ENCODE measurements around the gene ATP1B2. TPM values are rescaled to one million over a fixed set of nuclear protein-coding genes. Genes with fewer than 3 reads are reported as not detected.
"Not testable (repeated sequence)": the region's sequence is repeated elsewhere in the genome, so short reads cannot be mapped to it uniquely, and the experiment has no call there.

Gene ATP1B2
- total RNA-seq, 1 experiment from 2014 or later, result not detected

- no peak for DNase-seq (ENCODE audit: low spot score)
Observed at GRCh38 chr17:7633093-7633492, 17.6 kb upstream of the ATP1B2 start.

GRCh38 chr17:7634384-7634783 lies 16.3 kb upstream of the ATP1B2 start:
- DNase-seq (ENCODE audit: low spot score), result peak; percentile 20

- no peak for DNase-seq (ENCODE audit: low spot score)
Observed at GRCh38 chr17:7636163-7636562, 14.6 kb upstream of the ATP1B2 start.

- DNase-seq (ENCODE audit: low spot score), result no peak
Observed at GRCh38 chr17:7640783-7641182, 9.9 kb upstream of the ATP1B2 start.

- DNase-seq (ENCODE audit: low spot score), result not testable (repeated sequence)
Observed at GRCh38 chr17:7641635-7642034, 9.1 kb upstream of the ATP1B2 start.

GRCh38 chr17:7644775-7645174 lies 6.0 kb upstream of the ATP1B2 start:
- no peak for DNase-seq (ENCODE audit: low spot score)

GRCh38 chr17:7646457-7646856 lies 4.3 kb upstream of the ATP1B2 start:
- DNase-seq (ENCODE audit: low spot score), result no peak

- DNase-seq (ENCODE audit: low spot score), result no peak
Observed at GRCh38 chr17:7647018-7647417, 3.7 kb upstream of the ATP1B2 start.

- DNase-seq (ENCODE audit: low spot score), result no peak
Observed at GRCh38 chr17:7651097-7651664, 455 bp downstream of the ATP1B2 start.

GRCh38 chr17:7651665-7652387 lies 1.1 kb downstream of the ATP1B2 start:
- no peak for DNase-seq (ENCODE audit: low spot score)

GRCh38 chr17:7652388-7653356 lies 1.9 kb downstream of the ATP1B2 start:
- DNase-seq (ENCODE audit: low spot score), result no peak

- no peak for DNase-seq (ENCODE audit: low spot score)
Observed at GRCh38 chr17:7654832-7655540, 4.3 kb downstream of the ATP1B2 start.

- DNase-seq (ENCODE audit: low spot score), result no peak
Observed at GRCh38 chr17:7655541-7655840, 4.8 kb downstream of the ATP1B2 start.

- no peak for DNase-seq (ENCODE audit: low spot score)
Observed at GRCh38 chr17:7656958-7657609, 6.4 kb downstream of the ATP1B2 start.

GRCh38 chr17:7667656-7668406 lies 17.1 kb downstream of the ATP1B2 start:
- DNase-seq (ENCODE audit: low spot score), result no peak

- no peak for DNase-seq (ENCODE audit: low spot score)
Observed at GRCh38 chr17:7668482-7668881, 17.8 kb downstream of the ATP1B2 start.

GRCh38 chr17:7673239-7673638 lies 22.5 kb downstream of the ATP1B2 start:
- peak; percentile 45 for DNase-seq (ENCODE audit: low spot score)

- no peak for DNase-seq (ENCODE audit: low spot score)
Observed at GRCh38 chr17:7674934-7675333, 24.2 kb downstream of the ATP1B2 start.

- DNase-seq (ENCODE audit: low spot score), result no peak
Observed at GRCh38 chr17:7676533-7676932, 25.8 kb downstream of the ATP1B2 start.

- DNase-seq (ENCODE audit: low spot score), result no peak
Observed at GRCh38 chr17:7677388-7678067, 26.8 kb downstream of the ATP1B2 start.

Measured in HT-29 (cell line).